HepG2 (cell line): Measurements from ENCODE around the gene KHNYN. TPM values are rescaled to one million over a fixed set of nuclear protein-coding genes. Genes with fewer than 3 reads are reported as not detected.

Experiments used
- ATAC-seq: fragments of 200-7000 bp; cut with Tn5 transposase; 3 replicates; pipeline ENCODE4 v1.9.1; 2020; ENCODE audit warnings: mild to moderate bottlenecking, moderate library complexity
- BruUV-seq: library from RNA; stranded (reverse); fragments of 400-500 nt; replicated peaks from 2 replicates; lab custom pipeline; 2021; lab: Mats Ljungman, UMichigan
- CTCF ChIA-PET: fragments of 300-600 bp; formaldehyde crosslinking; extraction: SDS; loops from one replicate; lab custom pipeline; 2021; ENCODE audit warnings: low total read pairs, inconsistent platforms, low intra/inter-chr PET ratio; lab: Yijun Ruan, JAX
- POLR2A ChIA-PET: fragments of 350-600 bp; sonication (Branson Sonifier 250); formaldehyde crosslinking; loops from one replicate; lab custom pipeline; 2020; ENCODE audit warnings: antibody characterized with exemption, inconsistent platforms; lab: Yijun Ruan, JAX
- DNase-seq: peaks from one replicate; pipeline ENCODE4 v3.0.0-alpha.2; 2015; ENCODE audit warnings: low spot score
- FAIRE-seq: peaks from 3 replicates; lab custom pipeline; 2011; peaks lifted over from hg19 to GRCh38; lab: Jason Lieb, UNC
- H2AFZ ChIP-seq: one replicate; pipeline ENCODE4 v1.6.1; 2011; ENCODE audit warnings: low read length, inconsistent platforms
- H3K27ac ChIP-seq: fragments of 300-600 bp; 3 replicates; pipeline ENCODE4 v1.8.0; 2011; ENCODE audit warnings: mixed run types, mild to moderate bottlenecking, mixed read lengths, low read length, inconsistent platforms; ENCODE audit not compliant: insufficient read depth; ENCODE audit errors: extremely low read length
- H3K27me3 ChIP-seq, 2 experiments: fragments of 200-600 bp in 1 of 2; 2 replicates in 1 of 2; 3 replicates in 1 of 2; pipeline versions ENCODE4 v1.6.0 to v1.8.0; 2011; ENCODE audit warnings: low read length in 2 of 2, mild to moderate bottlenecking in 2 of 2, moderate library complexity in 2 of 2, inconsistent platforms in 1 of 2; ENCODE audit not compliant: insufficient read depth in 2 of 2, control insufficient read depth in 1 of 2
- H3K36me3 ChIP-seq, 2 experiments: fragments of 200-600 bp in 1 of 2; replicated peaks in 1 of 2; 2 replicates in 1 of 2; 3 replicates in 1 of 2; pipeline versions ENCODE4 v1.5.1 to v1.8.0; 2011; ENCODE audit warnings: low read length in 2 of 2, inconsistent platforms in 1 of 2; ENCODE audit not compliant: insufficient read depth in 2 of 2, control insufficient read depth in 1 of 2
- H3K4me1 ChIP-seq: 2 replicates; pipeline ENCODE4 v1.5.1; 2012; ENCODE audit warnings: low read length, inconsistent platforms; ENCODE audit not compliant: insufficient read depth
- H3K4me2 ChIP-seq: 2 replicates; pipeline ENCODE4 v1.6.0; 2011; ENCODE audit warnings: low read depth, low read length, inconsistent platforms
- H3K4me3 ChIP-seq, 3 experiments: fragments of 200-600 bp in 1 of 3; sonication (generic), shearing (Covaris generic) in 1 of 3; replicated peaks in 1 of 3; 2 replicates each; pipeline ENCODE4 v1.5.1; 2011 to 2016; ENCODE audit warnings: low read length in 3 of 3, inconsistent platforms in 2 of 3, low read depth in 2 of 3, mild to moderate bottlenecking in 2 of 3, control low read depth in 1 of 3, mixed read lengths in 1 of 3; ENCODE audit not compliant: insufficient read depth in 1 of 3
- H3K79me2 ChIP-seq: one replicate; pipeline ENCODE4 v1.6.1; 2011; ENCODE audit warnings: low read length, inconsistent platforms; ENCODE audit not compliant: insufficient read depth
- H3K9ac ChIP-seq: 2 replicates; pipeline ENCODE4 v1.6.0; 2011; ENCODE audit warnings: mild to moderate bottlenecking, low read depth, low read length, inconsistent platforms; ENCODE audit not compliant: insufficient read depth
- H3K9me3 ChIP-seq: 2 replicates; pipeline ENCODE4 v1.5.1; 2012; ENCODE audit warnings: mild to moderate bottlenecking, low read length
- H4K20me1 ChIP-seq: 2 replicates; pipeline ENCODE4 v1.6.0; 2011; ENCODE audit warnings: inconsistent platforms, mild to moderate bottlenecking, low read length, moderate library complexity; ENCODE audit not compliant: insufficient read depth
- CC2D1A ChIP-seq: sonication (generic); formaldehyde crosslinking; IDR thresholded peaks from 2 replicates; pipeline ENCODE4 v1.8.1; 2023; ENCODE audit warnings: mild to moderate bottlenecking, missing genetic modification reagents
- DPF2 ChIP-seq: sonication (generic); formaldehyde crosslinking; IDR thresholded peaks from 2 replicates; pipeline ENCODE4 v1.4.0; 2020; ENCODE audit warnings: mild to moderate bottlenecking, low read depth, missing genetic modification reagents, borderline replicate concordance
- ELF4 ChIP-seq: sonication (generic); formaldehyde crosslinking; IDR thresholded peaks from 2 replicates; pipeline ENCODE4 v1.5.0; 2020; ENCODE audit warnings: missing genetic modification reagents, mild to moderate bottlenecking, moderate library complexity, borderline replicate concordance
- FOXP1 ChIP-seq, 2 experiments: fragments of 450-650 bp in 1 of 2; IDR thresholded peaks; 2 replicates each; pipeline ENCODE4 v1.6.1; 2017 to 2018; ENCODE audit warnings: antibody characterized with exemption in 1 of 2
- GPN1 ChIP-seq: sonication (generic); formaldehyde crosslinking; IDR thresholded peaks from 2 replicates; pipeline ENCODE4 v1.5.1; 2020; ENCODE audit warnings: missing genetic modification reagents, borderline replicate concordance
- KDM4B ChIP-seq: sonication (generic); formaldehyde crosslinking; IDR thresholded peaks from 2 replicates; pipeline ENCODE4 v1.4.0; 2020; ENCODE audit warnings: missing genetic modification reagents
- MBD4 ChIP-seq: IDR thresholded peaks from 2 replicates; pipeline ENCODE4 v1.6.1; 2012; ENCODE audit warnings: low read length, inconsistent platforms, borderline replicate concordance
- REL ChIP-seq: sonication (generic); formaldehyde crosslinking; conservative IDR thresholded peaks from 2 replicates; pipeline ENCODE4 v1.8.0; 2022; ENCODE audit warnings: mild to moderate bottlenecking, missing genetic modification reagents, moderate library complexity
- SMYD3 ChIP-seq: sonication (generic); formaldehyde crosslinking; IDR thresholded peaks from 2 replicates; pipeline ENCODE4 v1.8.1; 2023; ENCODE audit warnings: mild to moderate bottlenecking, missing genetic modification reagents
- SP140L ChIP-seq: sonication (generic); formaldehyde crosslinking; IDR thresholded peaks from 2 replicates; pipeline ENCODE4 v1.4.0; 2020; ENCODE audit warnings: missing genetic modification reagents, borderline replicate concordance
- TIGD3 ChIP-seq: sonication (generic); formaldehyde crosslinking; IDR thresholded peaks from 2 replicates; pipeline ENCODE4 v1.5.1; 2020; ENCODE audit warnings: mild to moderate bottlenecking, missing genetic modification reagents, borderline replicate concordance
- ZMAT5 ChIP-seq: sonication (generic); formaldehyde crosslinking; IDR thresholded peaks from 2 replicates; pipeline ENCODE4 v1.5.0; 2020; ENCODE audit warnings: mild to moderate bottlenecking, low read depth, missing genetic modification reagents, borderline replicate concordance
- ZNF10 ChIP-seq: sonication (generic); formaldehyde crosslinking; IDR thresholded peaks from 2 replicates; pipeline ENCODE4 v1.4.0; 2020; ENCODE audit warnings: mild to moderate bottlenecking, low read depth, missing genetic modification reagents, borderline replicate concordance
- ZNF138 ChIP-seq: sonication (generic); formaldehyde crosslinking; IDR thresholded peaks from 2 replicates; pipeline ENCODE4 v1.5.0; 2020; ENCODE audit warnings: mild to moderate bottlenecking, low read depth, missing genetic modification reagents
- ZNF383 ChIP-seq: sonication (generic); formaldehyde crosslinking; IDR thresholded peaks from 2 replicates; pipeline ENCODE4 v1.4.0; 2020; ENCODE audit warnings: missing genetic modification reagents, mild to moderate bottlenecking, borderline replicate concordance
- ZNF44 ChIP-seq: sonication (generic); formaldehyde crosslinking; IDR thresholded peaks from 2 replicates; pipeline ENCODE4 v1.5.1; 2020; ENCODE audit warnings: mild to moderate bottlenecking, missing genetic modification reagents
- ZNF484 ChIP-seq: sonication (generic); formaldehyde crosslinking; IDR thresholded peaks from 2 replicates; pipeline ENCODE4 v1.5.1; 2020; ENCODE audit warnings: mild to moderate bottlenecking, low read depth, missing genetic modification reagents, borderline replicate concordance
- ZNF547 ChIP-seq: sonication (generic); formaldehyde crosslinking; IDR thresholded peaks from 2 replicates; pipeline ENCODE4 v1.5.1; 2020; ENCODE audit warnings: mild to moderate bottlenecking, missing genetic modification reagents
- WGBS: methylation state at CpG from one replicate; pipeline ENCODE4 v1.1.6; 2017; ENCODE audit warnings: low lambda C conversion rate; 5-methylcytosine and 5-hydroxymethylcytosine counted together
- in situ Hi-C: cut with HindIII; loops from 2 replicates; pipeline ENCODE4 v1.10.0; 2017; ENCODE audit warnings: low pct_unique_long_range_greater_than_20kb; ENCODE audit not compliant: extremely low pct_ligation_motif_present
- intact Hi-C: fragments of 100-400 bp; cut with micrococcal nuclease; formaldehyde crosslinking; loops from one replicate; pipeline ENCODE4 v1.10.0; 2022; ENCODE audit not compliant: unreplicated experiment
- polyA plus RNA-seq, 8 experiments: library from polyadenylated mRNA; depleted of rRNA in 3 of 8; stranded (reverse) in 7 of 8; unstranded in 1 of 8; fragments of >200 nt; fragmentation: Illumina TruSeq in 4 of 8; extraction: Trizol in 4 of 8; gene quantifications; 2 replicates each; pipeline versions ENCODE4 v1.2.1 to v1.2.3, GENCODE V29; 2011 to 2016; ENCODE audit warnings: low read depth in 4 of 8, missing spikeins in 1 of 8, mixed read lengths in 1 of 8; ENCODE audit not compliant: insufficient read depth in 1 of 8
- total RNA-seq, 5 experiments: library from RNA; depleted of rRNA; stranded (reverse); fragments of >200 nt; fragmentation: Illumina TruSeq; extraction: Trizol; gene quantifications; 2 replicates each; pipeline ENCODE4 v1.2.3, GENCODE V29; 2016; ENCODE audit warnings: low read depth in 1 of 5
- TF ChIP-seq, protein P1 (sequence below): sonication (generic); formaldehyde crosslinking; IDR thresholded peaks from 2 replicates; pipeline ENCODE4 v1.4.0; 2020; ENCODE audit warnings: missing genetic modification reagents

Gene KHNYN
- total and polyA plus RNA-seq, 2 of the 13 experiments (the other 11 are each of a cell fraction or from before 2014, with no cell fraction given) = 52.8 to 75.7 TPM

DNA sequence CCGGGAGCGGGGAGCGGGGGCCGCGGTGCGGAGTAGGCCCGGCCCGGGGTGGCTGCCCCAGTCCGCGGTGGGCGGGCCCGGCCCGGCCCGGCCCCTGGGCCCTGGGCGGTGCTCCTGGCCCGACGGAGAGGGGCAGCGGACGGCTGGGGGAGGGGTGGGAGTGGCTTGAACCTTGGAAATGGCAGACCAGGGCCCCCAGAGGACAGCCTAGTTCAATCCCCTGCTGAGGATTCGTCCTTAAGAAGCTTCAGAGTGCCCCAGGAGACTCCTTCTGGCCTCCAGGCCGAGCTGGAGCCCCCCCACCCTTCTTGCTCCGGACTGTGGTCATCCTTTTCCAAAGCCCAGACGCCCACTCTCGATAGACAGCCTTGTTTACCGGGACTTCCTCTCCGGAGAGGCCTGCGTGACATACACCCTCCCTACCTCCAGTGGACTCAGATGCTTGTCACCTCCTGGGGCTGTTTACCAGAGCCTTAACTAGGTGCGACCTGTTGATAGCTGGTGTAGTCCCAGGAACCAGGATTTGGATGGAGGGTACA lies 458 bp downstream of the KHNYN start:
- WGBS = under 1% methylated on average over 21 of the region's 28 CpGs
- BruUV-seq = no TSS peak
- ATAC-seq (peak; percentile 73), DNase-seq (peak; percentile 71), FAIRE-seq (no peak)
- H3K9ac ChIP-seq = peak overlapping the region; percentile 79
- H3K79me2 ChIP-seq = peaks cover 6% of the 10 kb centered on the region
- peak overlapping the region; percentile 66 for H3K27ac ChIP-seq
- peaks cover 16% of the 10 kb centered on the region for H4K20me1 ChIP-seq
- H2AFZ ChIP-seq = no peak overlapping the region
- peaks cover 18 to 20% of the 10 kb centered on the region in 2 experiments for H3K36me3 ChIP-seq
- no peaks in the 10 kb centered on the region for H3K9me3 ChIP-seq
- intact Hi-C loops = loop anchor here (2.0 to 10.0 kb wide), 3 partner anchors 31 to 845 kb away; partner anchors contain the start of genes NYNRIN and TINF2
- peaks cover 62% of the 10 kb centered on the region for H3K4me1 ChIP-seq
- in situ Hi-C loops = loop anchor here (5.0 to 10.0 kb wide), 3 partner anchors 63 to 185 kb away; partner anchors contain the start of genes NFATC4 and TINF2
- H3K4me3 ChIP-seq = peak overlapping the region; percentile 65 to 82 (median 80)
- ChIA-PET POLR2A (interaction anchor here (0.6 to 9.1 kb wide), 54 partner anchors 10 to 1664 kb away, joined by 3 to 242 read pairs (median 7); partner anchors contain the start of genes ACIN1, C14orf119, CHMP4A and CIDEB), CTCF (interaction anchor here (1.9 to 11.8 kb wide), 3 partner anchors 18 to 98 kb away, joined by 8 to 295 read pairs (median 235); partner anchors contain the start of genes ADCY4 and NFATC4)
- H3K4me2 ChIP-seq = peak overlapping the region; percentile 86
- H3K27me3 ChIP-seq = no peaks in the 10 kb centered on the region; a peak in 1 of 5 replicates
- TF ChIP-seq ZNF547 (CRISPR knock-in tag) = no peak
- TF ChIP-seq ZNF484 (CRISPR knock-in tag) = no peak
- TF ChIP-seq KDM4B = no peak
- TF ChIP-seq ELF4 (CRISPR knock-in tag) = no peak
- no peak for TF ChIP-seq ZNF44 (CRISPR knock-in tag)
- no peak for TF ChIP-seq ZNF138 (CRISPR knock-in tag)
- no peak for TF ChIP-seq ZNF10 (CRISPR knock-in tag)
- no peak; the same call in 1 of the 2 replicates for TF ChIP-seq SMYD3 (CRISPR knock-in tag)
- TF ChIP-seq TIGD3 = no peak; the same call in 1 of the 2 replicates
- TF ChIP-seq ZNF383 (CRISPR knock-in tag) = no peak
- no peak for TF ChIP-seq FOXP1 (IDR thresholded peaks at IDR 0.05)
- TF ChIP-seq FOXP1 (CRISPR knock-in tag; IDR thresholded peaks at IDR 0.05) = peak; percentile 77
- TF ChIP-seq, protein P1, sequence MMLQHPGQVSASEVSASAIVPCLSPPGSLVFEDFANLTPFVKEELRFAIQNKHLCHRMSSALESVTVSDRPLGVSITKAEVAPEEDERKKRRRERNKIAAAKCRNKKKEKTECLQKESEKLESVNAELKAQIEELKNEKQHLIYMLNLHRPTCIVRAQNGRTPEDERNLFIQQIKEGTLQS (CRISPR knock-in tag) = no peak
- no peak for TF ChIP-seq ZMAT5 (CRISPR knock-in tag)
- no peak for TF ChIP-seq REL (CRISPR knock-in tag)
- TF ChIP-seq DPF2 (CRISPR knock-in tag) = no peak
- TF ChIP-seq CC2D1A = peak; percentile 76; the same call in 1 of the 2 replicates
- no peak for TF ChIP-seq SP140L (CRISPR knock-in tag)
- TF ChIP-seq GPN1 = peak; percentile 14; the same call in 1 of the 2 replicates
- TF ChIP-seq MBD4 = no peak
